Measurements from ENCODE around the gene ADAR. TPM values are rescaled to one million over a fixed set of nuclear protein-coding genes. Genes with fewer than 3 reads are reported as not detected.

ADAR gene
- total and polyA plus RNA-seq, 2 experiments from 2014 or later = 61.3 to 71.3 TPM

DNA sequence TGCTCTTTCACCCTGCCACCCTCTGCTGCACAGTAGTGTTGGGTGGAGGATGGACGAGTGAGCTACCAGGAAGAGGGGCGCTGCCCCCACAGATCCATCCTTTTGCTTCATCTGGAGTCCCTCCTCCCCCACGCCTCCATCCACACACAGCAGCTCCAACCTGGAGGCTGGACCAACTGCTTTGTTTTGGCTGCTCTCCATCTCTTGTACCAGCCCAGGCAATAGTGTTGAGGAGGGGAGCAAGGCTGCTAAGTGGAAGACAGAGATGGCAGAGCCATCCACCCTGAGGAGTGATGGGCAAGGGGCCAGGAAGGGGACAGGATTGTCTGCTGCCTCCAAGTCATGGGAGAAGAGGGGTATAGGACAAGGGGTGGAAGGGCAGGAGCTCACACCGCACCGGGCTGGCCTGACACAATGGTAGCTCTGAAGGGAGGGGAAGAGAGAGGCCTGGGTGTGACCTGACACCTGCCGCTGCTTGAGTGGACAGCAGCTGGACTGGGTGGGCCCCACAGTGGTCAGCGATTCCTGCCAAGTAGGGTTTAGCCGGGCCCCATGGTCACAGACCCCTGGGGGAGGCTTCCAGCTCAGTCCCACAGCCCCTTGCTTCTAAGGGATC is 31.9 kb downstream of the ADAR start:
- Histone ChIP-seq H3K27ac (no peak overlapping the region), H3K79me2 (ENCODE audit: insufficient read depth) (no peaks in the 10 kb centered on the region), H4K20me1 (ENCODE audit: insufficient read depth) (no peaks in the 10 kb centered on the region), H3K4me1 (ENCODE audit: insufficient read depth) (no peaks in the 10 kb centered on the region), H3K9ac (no peak overlapping the region), H3K27me3 (replicated peaks; ENCODE audit: insufficient read depth) (no peaks in the 10 kb centered on the region), H2AFZ (no peak overlapping the region), H3K36me3 (ENCODE audit: low read depth) (no peaks in the 10 kb centered on the region; the same call in 1 of the 2 replicates), H3K9me2 (ENCODE audit: insufficient read depth) (no peaks in the 10 kb centered on the region), H3K4me2 (ENCODE audit: unreplicated experiment) (no peak overlapping the region), H3F3A (ENCODE audit: insufficient read depth) (peaks cover 12% of the 10 kb centered on the region; the same call in 1 of the 2 replicates), H3K9me3 (ENCODE audit: low read depth) (no peaks in the 10 kb centered on the region), H3K4me3 (no peak overlapping the region)
- 84 to 97% methylated on average over 8 of the region's 8 CpGs for WGBS, 2 experiments (ENCODE audit: low coverage in 1 of 2, low lambda C conversion rate in 2 of 2, missing lambda C conversion rate in 2 of 2)
- TF ChIP-seq EZH2phosphoT487 (IDR thresholded peaks at IDR 0.05; ENCODE audit: insufficient read depth, low read depth) = no peak
- in situ Hi-C loops (cut with MboI) = no loop called here
- no peak for DNase-seq

DNA sequence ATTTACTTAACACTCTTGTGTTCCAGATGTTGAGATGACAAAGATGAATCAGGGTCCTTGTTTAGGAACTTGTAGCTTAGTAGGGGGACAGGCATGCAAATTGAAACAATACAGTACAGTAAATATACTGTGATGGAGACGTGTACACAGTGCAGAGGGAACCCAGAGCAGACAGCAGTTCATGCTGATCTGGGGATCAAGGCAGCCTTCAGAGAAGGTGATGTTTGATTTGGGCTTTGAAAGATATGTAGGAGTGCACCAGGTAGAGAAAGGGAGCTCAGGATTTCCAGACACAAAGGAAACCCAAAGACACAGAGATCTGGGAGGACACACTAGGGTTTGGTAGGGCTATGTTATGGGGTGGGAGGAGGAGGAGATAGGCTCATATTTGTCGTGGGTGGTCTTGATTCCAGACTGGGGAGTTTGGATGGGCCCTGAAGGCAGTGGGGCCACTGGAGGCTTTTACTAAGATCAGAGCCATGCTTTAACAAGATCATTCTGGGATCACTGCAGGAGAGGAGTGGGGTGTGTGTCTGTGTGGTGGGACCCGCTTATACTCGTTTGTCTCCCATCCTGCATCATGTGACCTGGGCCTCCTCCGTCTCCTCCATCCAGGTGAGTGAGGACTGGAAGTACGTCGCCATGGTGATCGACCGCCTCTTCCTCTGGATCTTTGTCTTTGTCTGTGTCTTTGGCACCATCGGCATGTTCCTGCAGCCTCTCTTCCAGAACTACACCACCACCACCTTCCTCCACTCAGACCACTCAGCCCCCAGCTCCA is 32.6 kb downstream of the ADAR start:
- no peak overlapping the region for H3K4me3 ChIP-seq
- no peak overlapping the region for H3K9ac ChIP-seq
- no peaks in the 10 kb centered on the region for H3K9me2 ChIP-seq (ENCODE audit: insufficient read depth)
- TF ChIP-seq EZH2phosphoT487 (IDR thresholded peaks at IDR 0.05; ENCODE audit: insufficient read depth, low read depth) (no peak), EZH2 (IDR thresholded peaks at IDR 0.05; ENCODE audit: insufficient read depth, poor library complexity, severe bottlenecking) (no peak)
- no peak overlapping the region for H2AFZ ChIP-seq
- no peaks in the 10 kb centered on the region for H3K9me3 ChIP-seq (ENCODE audit: low read depth)
- H3K4me2 ChIP-seq (ENCODE audit: unreplicated experiment) = no peak overlapping the region
- no peaks in the 10 kb centered on the region for H3K27me3 ChIP-seq (replicated peaks; ENCODE audit: insufficient read depth)
- 64 to 68% methylated on average over 10 of the region's 10 CpGs for WGBS, 2 experiments (ENCODE audit: low coverage in 1 of 2, low lambda C conversion rate in 2 of 2, missing lambda C conversion rate in 2 of 2)
- peaks cover 12% of the 10 kb centered on the region; the same call in 1 of the 2 replicates for H3F3A ChIP-seq (ENCODE audit: insufficient read depth)
- DNase-seq = no peak
- no peak overlapping the region for H3K27ac ChIP-seq
- no peaks in the 10 kb centered on the region for H3K4me1 ChIP-seq (ENCODE audit: insufficient read depth)
- no peaks in the 10 kb centered on the region for H3K79me2 ChIP-seq (ENCODE audit: insufficient read depth)
- in situ Hi-C loops (cut with MboI) = no loop called here
- H4K20me1 ChIP-seq (ENCODE audit: insufficient read depth) = no peaks in the 10 kb centered on the region
- H3K36me3 ChIP-seq (ENCODE audit: low read depth) = no peaks in the 10 kb centered on the region; the same call in 1 of the 2 replicates

DNA sequence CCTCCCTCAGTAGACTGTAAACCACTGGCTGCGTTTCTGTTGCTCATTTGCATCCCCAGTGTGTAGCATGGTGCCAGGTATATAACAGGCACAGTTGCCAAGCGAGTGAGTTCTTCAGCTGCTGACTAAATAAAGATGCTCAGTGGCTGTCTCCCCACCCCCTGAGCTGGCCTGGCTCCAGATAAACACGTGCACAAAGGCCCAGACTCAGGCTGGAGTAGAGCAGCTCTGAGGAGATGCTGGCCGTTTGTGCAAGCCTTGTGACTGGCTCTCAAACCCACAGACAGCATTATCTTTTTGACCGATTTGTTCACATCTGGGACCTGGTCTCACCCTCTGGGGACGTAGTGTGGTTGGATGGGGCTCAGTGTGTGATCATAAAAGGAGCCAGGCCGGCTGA is 33.3 kb downstream of the ADAR start:
- Histone ChIP-seq H3K9me2 (ENCODE audit: insufficient read depth) (no peaks in the 10 kb centered on the region), H3K36me3 (ENCODE audit: low read depth) (no peaks in the 10 kb centered on the region; the same call in 1 of the 2 replicates), H3K9me3 (ENCODE audit: low read depth) (no peaks in the 10 kb centered on the region), H3K4me1 (ENCODE audit: insufficient read depth) (no peaks in the 10 kb centered on the region), H3F3A (ENCODE audit: insufficient read depth) (peaks cover 12% of the 10 kb centered on the region; the same call in 1 of the 2 replicates), H3K79me2 (ENCODE audit: insufficient read depth) (no peaks in the 10 kb centered on the region), H4K20me1 (ENCODE audit: insufficient read depth) (no peaks in the 10 kb centered on the region), H3K9ac (no peak overlapping the region), H3K4me3 (no peak overlapping the region), H3K4me2 (ENCODE audit: unreplicated experiment) (no peak overlapping the region), H2AFZ (no peak overlapping the region), H3K27me3 (replicated peaks; ENCODE audit: insufficient read depth) (no peaks in the 10 kb centered on the region), H3K27ac (no peak overlapping the region)
- DNase-seq = peak; percentile 60
- in situ Hi-C loops (cut with MboI) = no loop called here
- WGBS, 2 experiments (ENCODE audit: low coverage in 1 of 2, low lambda C conversion rate in 2 of 2, missing lambda C conversion rate in 2 of 2) = 1 to 4% methylated on average over 7 of the region's 7 CpGs
- TF ChIP-seq EZH2phosphoT487 (IDR thresholded peaks at IDR 0.05; ENCODE audit: insufficient read depth, low read depth) (no peak), EZH2 (IDR thresholded peaks at IDR 0.05; ENCODE audit: insufficient read depth, poor library complexity, severe bottlenecking) (no peak)

DNA sequence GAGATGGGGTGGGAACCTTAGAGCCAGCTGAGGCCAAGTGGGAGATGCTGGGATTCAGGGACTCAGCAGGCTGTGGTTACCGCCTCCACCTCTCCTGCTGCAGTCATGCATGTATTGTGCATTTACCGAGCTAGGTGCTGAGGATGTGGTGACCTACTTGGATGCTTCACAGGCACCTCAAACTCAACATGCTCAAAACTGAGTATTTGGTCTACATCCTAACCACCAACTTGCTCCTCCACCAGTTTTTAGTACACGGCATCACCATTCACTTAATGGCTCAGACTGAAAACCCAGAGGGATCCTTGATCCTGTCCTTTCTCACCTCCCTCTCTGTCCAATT is 34.8 kb downstream of the ADAR start:
- Histone ChIP-seq H3K36me3 (ENCODE audit: low read depth) (no peaks in the 10 kb centered on the region), H3K79me2 (ENCODE audit: insufficient read depth) (no peaks in the 10 kb centered on the region), H3K27me3 (replicated peaks; ENCODE audit: insufficient read depth) (no peaks in the 10 kb centered on the region), H3K27ac (no peak overlapping the region), H2AFZ (no peak overlapping the region), H3F3A (ENCODE audit: insufficient read depth) (peaks cover 12% of the 10 kb centered on the region; the same call in 1 of the 2 replicates), H3K9ac (no peak overlapping the region), H3K4me2 (ENCODE audit: unreplicated experiment) (no peak overlapping the region), H4K20me1 (ENCODE audit: insufficient read depth) (no peaks in the 10 kb centered on the region), H3K9me2 (ENCODE audit: insufficient read depth) (no peaks in the 10 kb centered on the region), H3K9me3 (ENCODE audit: low read depth) (no peaks in the 10 kb centered on the region), H3K4me1 (ENCODE audit: insufficient read depth) (no peaks in the 10 kb centered on the region), H3K4me3 (no peak overlapping the region)
- DNase-seq = no peak
- TF ChIP-seq EZH2phosphoT487 (IDR thresholded peaks at IDR 0.05; ENCODE audit: insufficient read depth, low read depth) (no peak), EZH2 (IDR thresholded peaks at IDR 0.05; ENCODE audit: insufficient read depth, poor library complexity, severe bottlenecking) (no peak)
- 61 to 67% methylated on average over 3 of the region's 3 CpGs for WGBS, 2 experiments (ENCODE audit: low coverage in 1 of 2, low lambda C conversion rate in 2 of 2, missing lambda C conversion rate in 2 of 2)
- in situ Hi-C loops (cut with MboI) = no loop called here
